Progenitor cell of endocrine pancreas (in vitro differentiated cells): ENCODE measurements around the gene TMEM59L. TPM values are rescaled to one million over a fixed set of nuclear protein-coding genes. Genes with fewer than 3 reads are reported as not detected.

Experiments used
- DNase-seq: peaks from one replicate; pipeline ENCODE4 v3.0.0; 2021; ENCODE audit warnings: low spot score; ENCODE audit not compliant: unreplicated experiment
- H3K27ac Mint-ChIP-seq: 2 replicates; pipeline ENCODE4 v1.8.0; 2021; ENCODE audit warnings: mild to moderate bottlenecking, moderate library complexity, mixed read lengths
- H3K27me3 Mint-ChIP-seq: 2 replicates; pipeline ENCODE4 v1.8.0; 2021; ENCODE audit warnings: mixed read lengths
- H3K36me3 Mint-ChIP-seq: 2 replicates; pipeline ENCODE4 v1.8.0; 2022; ENCODE audit warnings: mixed read lengths; ENCODE audit not compliant: insufficient read depth
- H3K4me1 Mint-ChIP-seq: 2 replicates; pipeline ENCODE4 v1.8.0; 2021; ENCODE audit warnings: low read depth, mixed read lengths
- H3K4me3 Mint-ChIP-seq: 2 replicates; pipeline ENCODE4 v1.8.0; 2021; ENCODE audit warnings: low read depth, mild to moderate bottlenecking, moderate library complexity, mixed read lengths
- H3K9me3 Mint-ChIP-seq: 2 replicates; pipeline ENCODE4 v1.8.0; 2021; ENCODE audit warnings: low read depth, mixed read lengths
- CTCF ChIP-seq: fragments of 200-600 bp; sonication (generic); IDR thresholded peaks from one replicate; pipeline ENCODE4 v1.5.0; 2021; ENCODE audit warnings: antibody characterized with exemption, mild to moderate bottlenecking; ENCODE audit not compliant: unreplicated experiment
- long read RNA-seq: library from polyadenylated mRNA; unstranded; transcript quantifications from one replicate; pipeline ENCODE4 v2.0.0, GENCODE V29; 2020
- total RNA-seq: library from RNA; stranded (reverse); gene quantifications from 2 replicates; pipeline ENCODE4 v1.2.1, GENCODE V29; 2021

The TMEM59L gene
- 5.0 and 6.4 TPM in 2 replicates for total RNA-seq
- long read RNA-seq, result 0 reads

GRCh38 chr19:18612772-18613588 is at the start of gene TMEM59L:
Gene TMEM59L (plus strand): TSS chr19:18612870. CDS start chr19:18612959, 89 bp downstream.
- TF ChIP-seq CTCF, result no peak
- H3K4me1 Mint-ChIP-seq, result peaks cover 24% of the 10 kb centered on the region
- H3K27me3 Mint-ChIP-seq, result peaks cover 67% of the 10 kb centered on the region
- DNase-seq, result no peak
- peaks cover 4% of the 10 kb centered on the region for H3K9me3 Mint-ChIP-seq
- H3K4me3 Mint-ChIP-seq, result peak within 1 kb of the TSS; percentile 63
- H3K36me3 Mint-ChIP-seq, result no peaks in the 10 kb centered on the region
- H3K27ac Mint-ChIP-seq, result peak within 1 kb of the TSS; percentile 62

- TF ChIP-seq CTCF, result no peak
- no peaks in the 10 kb centered on the region for H3K9me3 Mint-ChIP-seq
- peaks cover 4% of the 10 kb centered on the region for H3K4me1 Mint-ChIP-seq
- H3K4me3 Mint-ChIP-seq, result no peak overlapping the region
- DNase-seq, result no peak
- no peak overlapping the region for H3K27ac Mint-ChIP-seq
- peaks cover 10% of the 10 kb centered on the region for H3K36me3 Mint-ChIP-seq
- H3K27me3 Mint-ChIP-seq, result no peaks in the 10 kb centered on the region
Measured at GRCh38 chr19:18566953-18567352, 45.7 kb upstream of the TMEM59L start.

- H3K9me3 Mint-ChIP-seq, result no peaks in the 10 kb centered on the region
- H3K4me1 Mint-ChIP-seq, result peaks cover 14% of the 10 kb centered on the region
- peaks cover 13% of the 10 kb centered on the region for H3K36me3 Mint-ChIP-seq
Measured at GRCh38 chr19:18568367-18568766, 44.3 kb upstream of the TMEM59L start.

GRCh38 chr19:18571564-18572344 is 40.9 kb upstream of the TMEM59L start, which contains the start of gene UBA52:
Gene UBA52 (plus strand): TSS chr19:18571857. CDS start chr19:18573301, 1,444 bp downstream.
- peaks cover 15% of the 10 kb centered on the region for H3K4me1 Mint-ChIP-seq
- H3K4me3 Mint-ChIP-seq, result peak within 1 kb of the TSS; percentile 88
- no peaks in the 10 kb centered on the region for H3K9me3 Mint-ChIP-seq
- no peak for TF ChIP-seq CTCF
- H3K27ac Mint-ChIP-seq, result peak within 1 kb of the TSS; percentile 97
- peaks cover 14% of the 10 kb centered on the region for H3K36me3 Mint-ChIP-seq
- peak; percentile 97 for DNase-seq
- H3K27me3 Mint-ChIP-seq, result no peaks in the 10 kb centered on the region

More at GRCh38 chr19:18568367-18568766, 44.3 kb upstream of the TMEM59L start:
- Mint-ChIP-seq H3K27ac (peak overlapping the region; percentile 45), H3K27me3 (no peaks in the 10 kb centered on the region), H3K4me3 (no peak overlapping the region)
- no peak for DNase-seq
- no peak for TF ChIP-seq CTCF

GRCh38 chr19:18574691-18575291 is 37.9 kb upstream of the TMEM59L start:
- H3K4me3 Mint-ChIP-seq, result no peak overlapping the region
- no peak for TF ChIP-seq CTCF
- H3K9me3 Mint-ChIP-seq, result no peaks in the 10 kb centered on the region
- peaks cover 10% of the 10 kb centered on the region for H3K36me3 Mint-ChIP-seq
- no peak for DNase-seq
- peaks cover 15% of the 10 kb centered on the region for H3K4me1 Mint-ChIP-seq
- H3K27me3 Mint-ChIP-seq, result no peaks in the 10 kb centered on the region
- no peak overlapping the region for H3K27ac Mint-ChIP-seq
